ENCODE measurements around the gene ICA1. TPM values are rescaled to one million over a fixed set of nuclear protein-coding genes. Genes with fewer than 3 reads are reported as not detected.

The ICA1 gene
- total RNA-seq, 1 donor from 2014 or later: 54.9 TPM

DNA sequence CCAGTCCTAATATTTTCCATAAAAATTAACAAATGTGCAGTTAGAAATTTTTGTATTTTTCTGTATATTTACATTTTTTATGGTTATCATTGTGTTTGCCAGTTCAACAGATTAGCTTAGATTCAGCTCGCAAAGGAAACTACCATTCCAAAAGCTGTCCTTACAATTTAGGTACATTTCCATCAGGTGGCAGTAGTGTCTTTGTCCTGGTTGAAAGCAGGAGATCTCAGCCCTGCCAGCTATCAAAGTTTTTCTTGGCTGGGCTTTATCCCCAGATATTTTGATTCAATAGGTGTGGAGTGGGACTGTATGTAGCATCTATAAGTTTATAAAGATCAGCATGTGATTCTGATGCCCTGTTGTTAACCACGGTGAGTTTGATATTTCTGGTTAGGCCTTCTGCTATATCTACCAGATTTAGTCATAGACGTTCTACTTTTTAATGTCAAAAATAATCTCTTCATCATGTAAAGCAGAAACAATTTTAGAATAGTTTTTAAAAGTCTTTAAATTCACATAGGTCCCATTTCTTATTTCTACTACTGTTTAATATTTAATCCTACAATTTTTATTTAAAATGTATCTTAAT is 15.5 kb upstream of the ICA1 start:
- H3K36me3 ChIP-seq: no peaks in the 10 kb centered on the region
- H3K9me3 ChIP-seq (replicated peaks): no peaks in the 10 kb centered on the region
- TF ChIP-seq CTCF (IDR thresholded peaks at IDR 0.05; ENCODE audit: borderline replicate concordance): peak; percentile 40
- no peak overlapping the region for H3K27ac ChIP-seq (replicated peaks)
- H3K27me3 ChIP-seq (ENCODE audit: low read depth): no peaks in the 10 kb centered on the region
- DNase-seq: no peak
- no peak overlapping the region for H3K4me3 ChIP-seq
- H3K4me1 ChIP-seq: peaks cover 5% of the 10 kb centered on the region
- intact Hi-C loops (cut with micrococcal nuclease): no loop called here

- Histone ChIP-seq H3K4me3 (no peak overlapping the region), H3K36me3 (no peaks in the 10 kb centered on the region), H3K9me3 (replicated peaks) (no peaks in the 10 kb centered on the region), H3K4me1 (no peaks in the 10 kb centered on the region), H3K27ac (replicated peaks) (no peak overlapping the region), H3K27me3 (ENCODE audit: low read depth) (no peaks in the 10 kb centered on the region)
- no peak for DNase-seq
- no peak for TF ChIP-seq CTCF (IDR thresholded peaks at IDR 0.05; ENCODE audit: borderline replicate concordance)
- intact Hi-C loops (cut with micrococcal nuclease): no loop called here
These were observed 12.6 kb upstream of the ICA1 start for GRCh38 chr7:8274589-8274988.

DNA sequence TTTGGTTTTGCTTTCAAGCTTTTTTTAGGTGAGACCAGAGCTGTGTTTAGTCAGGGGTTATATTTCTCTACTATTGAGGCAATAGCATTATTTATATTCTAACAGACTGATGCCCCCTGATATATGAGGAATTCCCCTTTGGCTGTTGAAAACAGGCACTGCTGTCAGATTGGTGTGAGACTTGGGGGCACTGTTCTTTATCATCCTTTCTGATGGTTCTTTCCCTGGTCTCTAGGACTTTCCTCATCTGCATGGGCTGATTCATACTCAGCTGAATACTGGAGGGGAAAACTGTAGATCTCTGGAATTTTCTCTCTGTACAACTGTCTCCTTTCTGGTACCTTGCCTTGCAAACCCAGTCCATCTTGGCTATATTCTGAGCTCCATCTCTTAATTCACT is 10.0 kb upstream of the ICA1 start:
- intact Hi-C loops (cut with micrococcal nuclease): no loop called here
- Histone ChIP-seq H3K27ac (replicated peaks) (no peak overlapping the region), H3K27me3 (ENCODE audit: low read depth) (no peaks in the 10 kb centered on the region), H3K9me3 (replicated peaks) (no peaks in the 10 kb centered on the region), H3K36me3 (no peaks in the 10 kb centered on the region), H3K4me1 (no peaks in the 10 kb centered on the region), H3K4me3 (no peak overlapping the region)
- TF ChIP-seq CTCF (IDR thresholded peaks at IDR 0.05; ENCODE audit: borderline replicate concordance): no peak
- no peak for DNase-seq

DNA sequence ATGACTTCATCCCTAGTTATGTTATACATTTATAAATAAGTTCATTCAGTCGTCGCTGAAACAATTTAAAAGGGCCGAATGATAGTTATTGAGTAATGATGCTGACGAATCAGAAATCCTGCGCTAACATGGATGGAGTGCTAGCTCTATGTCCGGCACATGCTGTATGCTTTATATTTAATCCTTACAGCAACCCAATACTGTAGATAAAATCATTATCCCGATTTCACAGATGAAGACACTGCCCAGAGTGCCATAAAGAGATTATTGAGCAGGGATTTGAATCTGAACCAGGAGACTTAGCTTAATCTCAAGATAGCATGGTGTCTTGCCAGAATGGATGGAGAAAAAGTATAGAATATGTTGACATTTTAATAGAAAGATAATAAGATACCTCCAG is 1.1 kb upstream of the ICA1 start:
- no peaks in the 10 kb centered on the region for H3K36me3 ChIP-seq
- intact Hi-C loops (cut with micrococcal nuclease): no loop called here
- peaks cover 39% of the 10 kb centered on the region for H3K4me1 ChIP-seq
- H3K27ac ChIP-seq (replicated peaks): peak overlapping the region; percentile 96
- H3K27me3 ChIP-seq (ENCODE audit: low read depth): peaks cover 7% of the 10 kb centered on the region
- H3K9me3 ChIP-seq (replicated peaks): no peaks in the 10 kb centered on the region
- DNase-seq: no peak
- H3K4me3 ChIP-seq: peak overlapping the region; percentile 81
- TF ChIP-seq CTCF (IDR thresholded peaks at IDR 0.05; ENCODE audit: borderline replicate concordance): no peak

GRCh38 chr7:8260871-8261694 is 884 bp downstream of the ICA1 start:
- H3K9me3 ChIP-seq (replicated peaks): no peaks in the 10 kb centered on the region
- H3K4me1 ChIP-seq: peaks cover 39% of the 10 kb centered on the region
- peak overlapping the region; percentile 96 for H3K27ac ChIP-seq (replicated peaks)
- no peaks in the 10 kb centered on the region for H3K36me3 ChIP-seq
- no peak for TF ChIP-seq CTCF (IDR thresholded peaks at IDR 0.05; ENCODE audit: borderline replicate concordance)
- intact Hi-C loops (cut with micrococcal nuclease): no loop called here
- peak; percentile 67 for DNase-seq
- peak overlapping the region; percentile 81 for H3K4me3 ChIP-seq
- peaks cover 7% of the 10 kb centered on the region for H3K27me3 ChIP-seq (ENCODE audit: low read depth)
